K562 (cell line): ENCODE measurements around the gene TEX22. TPM values are rescaled to one million over a fixed set of nuclear protein-coding genes. Genes with fewer than 3 reads are reported as not detected.

ENCODE experiments used
- ATAC-seq: fragments of 200-7000 bp; cut with Tn5 transposase; 3 replicates; pipeline ENCODE4 v1.9.1; 2020; ENCODE audit warnings: moderate library complexity
- BruUV-seq: library from RNA; stranded (reverse); fragments of 400-500 nt; replicated peaks from 2 replicates; lab custom pipeline; 2021; lab: Mats Ljungman, UMichigan
- CTCF ChIA-PET: fragments of 300-600 bp; formaldehyde crosslinking; extraction: SDS; loops from one replicate; lab custom pipeline; 2021; ENCODE audit warnings: low intra/inter-chr PET ratio; lab: Yijun Ruan, JAX
- POLR2A ChIA-PET: fragments of 300-600, 350-650 bp; sonication (Branson Sonifier 250); formaldehyde crosslinking; extraction: SDS; loops from one replicate; lab custom pipeline; 2021; ENCODE audit warnings: antibody characterized with exemption, inconsistent platforms; lab: Yijun Ruan, JAX
- DNase-seq, 4 experiments: peaks; one replicate each; pipeline versions ENCODE4 v3.0.0 to v3.0.0-alpha.2; 2011 to 2018; ENCODE audit warnings: low spot score in 3 of 4, mixed read lengths in 3 of 4; ENCODE audit errors: extremely low read depth in 1 of 4
- FAIRE-seq: peaks from 2 replicates; lab custom pipeline; 2011; peaks lifted over from hg19 to GRCh38; lab: Jason Lieb, UNC
- H2AFZ ChIP-seq: 2 replicates; pipeline ENCODE4 v1.6.0; 2011; ENCODE audit warnings: low read depth, low read length, control low read depth, inconsistent platforms
- H3K27ac ChIP-seq: fragments of 200-600 bp; 3 replicates; pipeline ENCODE4 v1.8.0; 2011; ENCODE audit warnings: low read depth, mild to moderate bottlenecking, control low read depth, inconsistent platforms, low read length, moderate library complexity, mixed read lengths; ENCODE audit errors: extremely low read depth
- H3K27me3 ChIP-seq, 2 experiments: fragments of 300-600 bp in 1 of 2; 2 replicates in 1 of 2; 3 replicates in 1 of 2; pipeline versions ENCODE4 v1.6.0 to v1.8.0; 2011; ENCODE audit warnings: inconsistent platforms in 2 of 2, low read length in 2 of 2, mild to moderate bottlenecking in 1 of 2, mixed read lengths in 1 of 2, moderate library complexity in 1 of 2; ENCODE audit not compliant: control insufficient read depth in 2 of 2, insufficient read depth in 2 of 2
- H3K36me3 ChIP-seq: fragments of 300-600 bp; 3 replicates; pipeline ENCODE4 v1.8.0; 2011; ENCODE audit warnings: mild to moderate bottlenecking, low read length, inconsistent platforms; ENCODE audit not compliant: control insufficient read depth, insufficient read depth
- H3K4me1 ChIP-seq, 2 experiments: fragments of 200-600 bp in 1 of 2; replicated peaks in 1 of 2; 2 replicates in 1 of 2; 3 replicates in 1 of 2; pipeline versions ENCODE4 v1.5.1 to v1.8.0; 2011; ENCODE audit warnings: inconsistent platforms in 2 of 2, low read length in 2 of 2, mild to moderate bottlenecking in 1 of 2, mixed read lengths in 1 of 2, moderate library complexity in 1 of 2; ENCODE audit not compliant: control insufficient read depth in 2 of 2, insufficient read depth in 2 of 2
- H3K4me2 ChIP-seq: 2 replicates; pipeline ENCODE4 v1.6.1; 2011; ENCODE audit warnings: low read length, control low read depth, inconsistent platforms, mixed read lengths; ENCODE audit not compliant: insufficient read depth
- H3K4me3 ChIP-seq: fragments of 200-600 bp; sonication (generic), shearing (Covaris generic); 2 replicates; pipeline ENCODE4 v1.5.1; 2016; ENCODE audit warnings: control low read depth, inconsistent platforms
- H3K79me2 ChIP-seq: fragments of 200-600 bp; 3 replicates; pipeline ENCODE4 v1.8.0; 2011; ENCODE audit warnings: low read length, inconsistent platforms; ENCODE audit not compliant: control insufficient read depth, insufficient read depth
- H3K9ac ChIP-seq, 2 experiments: 2 replicates each; pipeline versions ENCODE4 v1.6.0 to v1.6.1; 2011; ENCODE audit warnings: low read depth in 2 of 2, low read length in 2 of 2, control low read depth in 1 of 2, inconsistent platforms in 1 of 2, mild to moderate bottlenecking in 1 of 2, mixed read lengths in 1 of 2; ENCODE audit not compliant: insufficient read depth in 1 of 2
- H3K9me1 ChIP-seq: one replicate; pipeline ENCODE4 v1.6.0; 2011; ENCODE audit warnings: inconsistent platforms, mild to moderate bottlenecking, low read length, moderate library complexity; ENCODE audit not compliant: control insufficient read depth, insufficient read depth
- H3K9me3 ChIP-seq: replicated peaks from 2 replicates; pipeline ENCODE4 v1.5.1; 2011; ENCODE audit warnings: low read depth, low read length, inconsistent platforms; ENCODE audit not compliant: control insufficient read depth, insufficient read depth
- H4K20me1 ChIP-seq: replicated peaks from 2 replicates; pipeline ENCODE4 v1.6.1; 2011; ENCODE audit warnings: low read length, inconsistent platforms, mixed read lengths; ENCODE audit not compliant: control insufficient read depth, insufficient read depth
- ADNP ChIP-seq: fragments of 200-800 bp; sonication (Bioruptor generic); IDR thresholded peaks from 2 replicates; pipeline ENCODE4 v1.6.1; 2016; ENCODE audit warnings: missing genetic modification characterization, missing compliant biosample characterization
- DNMT1 ChIP-seq: fragments of 450-650 bp; IDR thresholded peaks from 2 replicates; pipeline ENCODE4 v1.6.1; 2016; ENCODE audit warnings: antibody characterized with exemption, mild to moderate bottlenecking
- GABPA ChIP-seq: fragments of 200-800 bp; sonication (Bioruptor generic); conservative IDR thresholded peaks from 2 replicates; pipeline ENCODE4 v1.6.1; 2016; ENCODE audit warnings: low read depth, missing genetic modification characterization, missing compliant biosample characterization
- GTF2F1 ChIP-seq: IDR thresholded peaks from 2 replicates; pipeline ENCODE4 v1.6.1; 2011; ENCODE audit warnings: low read depth, low read length, improper control_type of control experiment
- LARP7 ChIP-seq: fragments of 450-650 bp; IDR thresholded peaks from 2 replicates; pipeline ENCODE4 v1.6.1; 2016
- MAFF ChIP-seq: IDR thresholded peaks from 2 replicates; pipeline ENCODE4 v1.6.1; 2012; ENCODE audit warnings: low read length, improper control_type of control experiment
- SMAD3 ChIP-seq: fragments of 450-650 bp; formaldehyde crosslinking; conservative IDR thresholded peaks from 2 replicates; pipeline ENCODE4 v1.4.0; 2020; ENCODE audit warnings: mild to moderate bottlenecking
- TAL1 ChIP-seq: fragments of 450-650 bp; IDR thresholded peaks from 2 replicates; pipeline ENCODE4 v1.6.1; 2016; ENCODE audit warnings: mild to moderate bottlenecking
- ZNF274 ChIP-seq: IDR thresholded peaks from 2 replicates; pipeline ENCODE4 v1.6.1; 2011; ENCODE audit warnings: low read depth, mild to moderate bottlenecking, low read length, moderate library complexity, borderline replicate concordance
- WGBS: fragments of 100-300 bp; shearing (Covaris generic); methylation state at CpG from one replicate; pipeline ENCODE4 v1.1.6; 2016; ENCODE audit warnings: low coverage, mixed read lengths; ENCODE audit not compliant: insufficient coverage; ENCODE audit errors: missing lambda C conversion rate; 5-methylcytosine and 5-hydroxymethylcytosine counted together
- in situ Hi-C: fragments of 300-500 bp; cut with MboI; formaldehyde crosslinking; loops from 4 replicates; pipeline ENCODE4 v1.15.0; 2018; ENCODE audit warnings: inconsistent platforms, mixed read lengths
- intact Hi-C: fragments of 100-400 bp; cut with micrococcal nuclease; formaldehyde crosslinking; loops from 2 replicates; pipeline ENCODE4 v1.14.2; 2022
- polyA plus RNA-seq, 8 experiments: library from polyadenylated mRNA; depleted of rRNA in 4 of 8; stranded (reverse) in 5 of 8; unstranded in 3 of 8; fragments of >200 nt; fragmentation: Nextera tagmentation in 2 of 8; fragmentation: Illumina TruSeq in 1 of 8; extraction: Ambion mirVana in 2 of 8; extraction: Trizol in 1 of 8; gene quantifications; 2 replicates each; pipeline versions ENCODE4 v1.2.1 to v1.2.3, GENCODE V29; 2011 to 2014; ENCODE audit warnings: inconsistent platforms in 1 of 8, missing spikeins in 1 of 8
- total RNA-seq, 7 experiments: library from RNA; depleted of rRNA in 6 of 7; stranded (reverse); fragments of >200 nt in 6 of 7; fragmentation: Illumina TruSeq in 2 of 7; extraction: Trizol in 2 of 7; gene quantifications; 2 replicates each; pipeline versions ENCODE4 v1.2.1 to v1.2.3, GENCODE V29; 2011 to 2021; ENCODE audit warnings: low replicate concordance in 1 of 7

TEX22 gene
- total and polyA plus RNA-seq, 9 of the 15 experiments (the other 6 are each of a cell fraction or from before 2014, with no cell fraction given): 0.04 to 1.7 (median 0.23) TPM; not detected in 2

DNA sequence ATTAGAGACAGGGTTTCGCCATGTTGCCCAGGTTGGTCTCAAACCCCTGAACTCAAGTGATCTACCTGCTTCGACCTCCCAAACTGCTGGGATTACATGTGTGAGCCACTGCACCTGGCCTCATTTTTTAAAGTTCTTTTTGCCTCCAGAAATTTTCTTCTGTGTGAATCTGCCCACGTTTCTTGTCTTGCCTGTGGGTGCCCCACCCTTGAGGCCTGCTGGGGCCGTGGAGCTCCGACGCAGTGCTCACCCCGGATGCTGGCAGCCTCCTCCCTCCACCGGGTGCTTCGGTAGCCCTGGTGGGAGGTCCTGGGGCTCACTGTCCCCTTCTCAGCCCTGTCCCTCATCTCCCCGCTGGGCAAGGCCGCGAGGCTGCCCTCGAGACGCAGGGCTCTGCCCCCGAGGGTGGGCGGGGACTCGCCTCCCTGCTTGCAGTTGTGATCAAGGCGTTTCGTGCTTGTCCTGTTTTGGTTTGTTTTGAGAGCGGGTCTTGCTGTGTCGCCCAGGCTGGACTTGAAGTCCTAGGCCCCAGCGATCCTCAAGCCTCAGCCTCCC, 56.8 kb downstream of the TEX22 start:
- TF ChIP-seq SMAD3 (CRISPR knock-in tag) (no peak), GTF2F1 (no peak), MAFF (no peak), LARP7 (no peak), GABPA (tag) (no peak), DNMT1 (no peak), ZNF274 (no peak), TAL1 (no peak), ADNP (tag) (no peak)
- TF ChIP-seq, all 486 proteins: peak for 0
- Histone ChIP-seq H3K27me3 (no peaks in the 10 kb centered on the region), H3K4me1 (peaks cover 0 to 13% of the 10 kb centered on the region in 2 experiments; a peak in 2 of 5 replicates), H4K20me1 (no peaks in the 10 kb centered on the region), H3K27ac (no peak overlapping the region), H2AFZ (no peak overlapping the region), H3K4me3 (no peak overlapping the region), H3K9me1 (no peaks in the 10 kb centered on the region), H3K9me3 (no peaks in the 10 kb centered on the region), H3K4me2 (no peak overlapping the region), H3K9ac (no peak overlapping the region), H3K79me2 (no peaks in the 10 kb centered on the region), H3K36me3 (peaks cover 63% of the 10 kb centered on the region; the same call in 1 of the 3 replicates)
- intact Hi-C loops: no loop called here
- no peak for FAIRE-seq
- ChIA-PET POLR2A (no interaction called here), CTCF (no interaction called here)
- DNase-seq: no peak
- no peak for ATAC-seq
- 100% methylated on average over 2 of the region's 22 CpGs for WGBS
- BruUV-seq: no TSS peak
- in situ Hi-C loops: no loop called here
